Thymus (tissue), 11 donors: ENCODE results near the gene CDH13. TPM values are rescaled to one million over a fixed set of nuclear protein-coding genes. Genes with fewer than 3 reads are reported as not detected.

ENCODE experiments used
- DNase-seq, 9 donors: peaks; one replicate each; pipeline ENCODE4 v3.0.0-alpha.2; 2013; ENCODE audit warnings: low spot score in 9 of 9, low read depth in 6 of 9, missing footprints in 1 of 9
- H3K27ac ChIP-seq, 2 donors: one replicate each; pipeline ENCODE4 v1.5.1; 2013; ENCODE audit warnings: control low read depth in 1 of 2, low read depth in 1 of 2, low read length in 1 of 2, mild to moderate bottlenecking in 1 of 2, moderate library complexity in 1 of 2
- H3K27me3 ChIP-seq, 2 donors: one replicate each; pipeline ENCODE4 v1.5.1; 2013; ENCODE audit warnings: low read length in 1 of 2; ENCODE audit not compliant: control insufficient read depth in 2 of 2, insufficient read depth in 1 of 2
- H3K36me3 ChIP-seq, 2 donors: one replicate each; pipeline ENCODE4 v1.5.1; 2013; ENCODE audit warnings: low read length in 1 of 2, mild to moderate bottlenecking in 1 of 2, moderate library complexity in 1 of 2; ENCODE audit not compliant: control insufficient read depth in 2 of 2, insufficient read depth in 2 of 2
- H3K4me1 ChIP-seq, 2 donors: one replicate each; pipeline ENCODE4 v1.5.1; 2013; ENCODE audit warnings: low read length in 2 of 2; ENCODE audit not compliant: control insufficient read depth in 2 of 2, insufficient read depth in 2 of 2
- H3K4me3 ChIP-seq, 2 donors: one replicate each; pipeline ENCODE4 v1.5.1; 2013; ENCODE audit warnings: low read length in 2 of 2, control low read depth in 1 of 2, mild to moderate bottlenecking in 1 of 2
- H3K9me3 ChIP-seq, 2 donors: one replicate each; pipeline ENCODE4 v1.5.1; 2013; ENCODE audit warnings: low read length in 1 of 2, mild to moderate bottlenecking in 1 of 2; ENCODE audit not compliant: control insufficient read depth in 2 of 2, insufficient read depth in 1 of 2
- WGBS: extraction: QIAGEN DNeasy Blood & Tissue Kit; methylation state at CpG from one replicate; pipeline ENCODE4 v1.1.7; 2013; 5-methylcytosine and 5-hydroxymethylcytosine counted together
- polyA plus RNA-seq: library from polyadenylated mRNA; stranded (reverse); fragments of 200-250 nt; gene quantifications from one replicate; pipeline ENCODE4 v1.2.3, GENCODE V29; 2013
- total RNA-seq: library from RNA; stranded (reverse); fragments of 120-200 nt; gene quantifications from one replicate; pipeline ENCODE4 v1.2.4, GENCODE V29; 2013
- donor health status: healthy.

CDH13 gene
- total and polyA plus RNA-seq, 2 donors, result 1.5 to 3.7 TPM

GRCh38 chr16:83494459-83494858 lies 867.7 kb downstream of the CDH13 start:
- 92% methylated on average over 1 of the region's 1 CpG for WGBS
- Histone ChIP-seq H3K9me3 (no peaks in the 10 kb centered on the region), H3K36me3 (no peaks in the 10 kb centered on the region), H3K27ac (no peak overlapping the region), H3K27me3 (no peaks in the 10 kb centered on the region), H3K4me3 (no peak overlapping the region), H3K4me1 (no peaks in the 10 kb centered on the region)
- no peak for DNase-seq

- no peak overlapping the region for H3K27ac ChIP-seq
- WGBS, result 90% methylated on average over 4 of the region's 4 CpGs
- no peak for DNase-seq
Measured at GRCh38 chr16:83501481-83501880, 874.7 kb downstream of the CDH13 start.

GRCh38 chr16:83508295-83508694 lies 881.5 kb downstream of the CDH13 start:
- Histone ChIP-seq H3K36me3 (no peaks in the 10 kb centered on the region), H3K27me3 (no peaks in the 10 kb centered on the region), H3K9me3 (no peaks in the 10 kb centered on the region), H3K27ac (no peak overlapping the region), H3K4me1 (no peaks in the 10 kb centered on the region), H3K4me3 (no peak overlapping the region)
- WGBS, result 96% methylated on average over 6 of the region's 6 CpGs
- no peak for DNase-seq

More at GRCh38 chr16:83501481-83501880, 874.7 kb downstream of the CDH13 start:
- Histone ChIP-seq H3K4me1 (no peaks in the 10 kb centered on the region), H3K4me3 (no peak overlapping the region), H3K27me3 (no peaks in the 10 kb centered on the region), H3K9me3 (no peaks in the 10 kb centered on the region), H3K36me3 (no peaks in the 10 kb centered on the region)

- Histone ChIP-seq H3K27me3 (no peaks in the 10 kb centered on the region), H3K4me3 (no peak overlapping the region), H3K4me1 (no peaks in the 10 kb centered on the region), H3K36me3 (no peaks in the 10 kb centered on the region), H3K27ac (no peak overlapping the region), H3K9me3 (no peaks in the 10 kb centered on the region)
- no peak for DNase-seq
Measured at GRCh38 chr16:83509316-83509715, 882.5 kb downstream of the CDH13 start.

- Histone ChIP-seq H3K4me3 (no peak overlapping the region), H3K27ac (no peak overlapping the region), H3K9me3 (no peaks in the 10 kb centered on the region), H3K4me1 (no peaks in the 10 kb centered on the region), H3K27me3 (no peaks in the 10 kb centered on the region), H3K36me3 (no peaks in the 10 kb centered on the region)
- WGBS, result 93% methylated on average over 12 of the region's 12 CpGs
- no peak for DNase-seq
Measured at GRCh38 chr16:83510906-83511305, 884.1 kb downstream of the CDH13 start.

GRCh38 chr16:83513008-83513755 lies 886.4 kb downstream of the CDH13 start:
- H3K9me3 ChIP-seq, result no peaks in the 10 kb centered on the region
- no peaks in the 10 kb centered on the region for H3K4me1 ChIP-seq
- WGBS, result 83% methylated on average over 8 of the region's 8 CpGs
- no peaks in the 10 kb centered on the region for H3K27me3 ChIP-seq
- H3K36me3 ChIP-seq, result no peaks in the 10 kb centered on the region
- DNase-seq, result no peak
- H3K27ac ChIP-seq, result no peak overlapping the region
- no peak overlapping the region for H3K4me3 ChIP-seq

GRCh38 chr16:83515395-83515794 lies 888.6 kb downstream of the CDH13 start:
- Histone ChIP-seq H3K4me3 (no peak overlapping the region), H3K27ac (no peak overlapping the region), H3K27me3 (no peaks in the 10 kb centered on the region), H3K36me3 (no peaks in the 10 kb centered on the region), H3K9me3 (no peaks in the 10 kb centered on the region), H3K4me1 (no peaks in the 10 kb centered on the region)
- no peak for DNase-seq
- WGBS, result 88% methylated on average over 2 of the region's 2 CpGs

- no peak for DNase-seq
- WGBS, result 84% methylated on average over 2 of the region's 2 CpGs
Measured at GRCh38 chr16:83516931-83517330, 890.2 kb downstream of the CDH13 start.

GRCh38 chr16:83517398-83517797 lies 890.6 kb downstream of the CDH13 start:
- Histone ChIP-seq H3K36me3 (no peaks in the 10 kb centered on the region), H3K4me1 (no peaks in the 10 kb centered on the region), H3K9me3 (no peaks in the 10 kb centered on the region), H3K4me3 (no peak overlapping the region), H3K27ac (no peak overlapping the region), H3K27me3 (no peaks in the 10 kb centered on the region)
- 50% methylated on average over 2 of the region's 2 CpGs for WGBS
- no peak for DNase-seq

More at GRCh38 chr16:83516931-83517330, 890.2 kb downstream of the CDH13 start:
- Histone ChIP-seq H3K36me3 (no peaks in the 10 kb centered on the region), H3K4me1 (no peaks in the 10 kb centered on the region), H3K27ac (no peak overlapping the region), H3K4me3 (no peak overlapping the region), H3K9me3 (no peaks in the 10 kb centered on the region), H3K27me3 (no peaks in the 10 kb centered on the region)
